ENCODE data around the gene ITIH6.
"Not testable (repeated sequence)": the region's sequence is repeated elsewhere in the genome, so short reads cannot be mapped to it uniquely, and the experiment has no call there.

DNA sequence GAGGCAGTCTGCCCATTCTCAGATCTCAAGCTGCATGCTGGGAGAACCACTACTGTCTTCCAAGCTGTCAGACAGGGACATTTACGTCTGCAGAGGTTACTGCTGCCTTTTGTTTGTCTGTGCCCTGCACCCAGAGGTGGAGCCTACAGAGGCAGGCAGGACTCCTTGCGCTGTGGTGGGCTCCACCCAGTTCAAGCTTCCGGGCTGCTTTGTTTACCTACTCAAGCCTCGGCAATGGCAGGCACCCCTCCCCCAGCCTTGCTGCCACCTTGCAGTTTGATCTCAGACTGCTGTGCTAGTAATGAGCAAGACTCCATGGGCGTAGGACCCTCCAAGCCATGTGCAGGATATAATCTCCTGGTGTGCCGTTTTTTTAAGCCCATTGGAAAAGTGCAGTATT lies 59.5 kb downstream of the ITIH6 start:
- not testable (repeated sequence) for TF ChIP-seq EZH2phosphoT487 (IDR thresholded peaks at IDR 0.05; ENCODE audit: borderline replicate concordance, low read length); CTCF (conservative IDR thresholded peaks at IDR 0.05; ENCODE audit: low read depth, low read length); EZH2 (IDR thresholded peaks at IDR 0.05; ENCODE audit: low read length, unreplicated experiment)
